Osteoblast (primary cell): ENCODE data around the gene TCEA3. TPM values are rescaled to one million over a fixed set of nuclear protein-coding genes. Genes with fewer than 3 reads are reported as not detected.
A peak's percentile ranks its signal among the peaks of the same experiment; 100 is the strongest.

ENCODE experiments used
- DNase-seq: peaks from one replicate; pipeline ENCODE4 v3.0.0; 2011; ENCODE audit warnings: low spot score, mixed read lengths; ENCODE audit not compliant: insufficient read length; ENCODE audit errors: missing footprints
- H2AFZ ChIP-seq: 2 replicates; pipeline ENCODE4 v1.6.0; 2011; ENCODE audit warnings: mild to moderate bottlenecking, low read length
- H3K27ac ChIP-seq: 2 replicates; pipeline ENCODE4 v1.5.1; 2011; ENCODE audit warnings: mild to moderate bottlenecking, low read depth, low read length, moderate library complexity
- H3K27me3 ChIP-seq: 2 replicates; pipeline ENCODE4 v1.6.0; 2012; ENCODE audit warnings: mild to moderate bottlenecking, control low read depth, inconsistent platforms, low read length, moderate library complexity; ENCODE audit not compliant: insufficient read depth
- H3K36me3 ChIP-seq: 2 replicates; pipeline ENCODE4 v1.5.1; 2011; ENCODE audit warnings: mild to moderate bottlenecking, low read length, control low read depth, moderate library complexity; ENCODE audit not compliant: insufficient read depth
- H3K4me1 ChIP-seq: 2 replicates; pipeline ENCODE4 v1.5.1; 2011; ENCODE audit warnings: mild to moderate bottlenecking, low read length, control low read depth, moderate library complexity; ENCODE audit not compliant: insufficient read depth
- H3K4me2 ChIP-seq: 2 replicates; pipeline ENCODE4 v1.6.0; 2011; ENCODE audit warnings: mild to moderate bottlenecking, low read length; ENCODE audit not compliant: insufficient read depth
- H3K4me3 ChIP-seq: fragments of 200-600 bp; sonication (generic); 3 replicates; pipeline ENCODE4 v1.5.1; 2012; ENCODE audit warnings: mild to moderate bottlenecking, low read length, inconsistent platforms; ENCODE audit not compliant: insufficient read depth
- H3K79me2 ChIP-seq: 2 replicates; pipeline ENCODE4 v1.6.0; 2012; ENCODE audit warnings: mild to moderate bottlenecking, low read length, control low read depth, inconsistent platforms; ENCODE audit not compliant: insufficient read depth
- H3K9me3 ChIP-seq: 2 replicates; pipeline ENCODE4 v1.5.1; 2011; ENCODE audit warnings: low read depth, low read length, control low read depth
- H4K20me1 ChIP-seq: 2 replicates; pipeline ENCODE4 v1.6.0; 2012; ENCODE audit warnings: mild to moderate bottlenecking, low read length, control low read depth; ENCODE audit not compliant: insufficient read depth
- CTCF ChIP-seq: IDR thresholded peaks from 2 replicates; pipeline ENCODE4 v1.5.1; 2011; ENCODE audit warnings: mild to moderate bottlenecking, low read depth, low read length, moderate library complexity; ENCODE audit errors: extremely low read depth
- total RNA-seq: library from RNA; depleted of rRNA; stranded (reverse); fragments of >200 nt; gene quantifications from 2 replicates; pipeline ENCODE4 v1.2.3, GENCODE V29; 2012

The TCEA3 gene
- total RNA-seq, 1 donor, result 31.5 TPM

DNA sequence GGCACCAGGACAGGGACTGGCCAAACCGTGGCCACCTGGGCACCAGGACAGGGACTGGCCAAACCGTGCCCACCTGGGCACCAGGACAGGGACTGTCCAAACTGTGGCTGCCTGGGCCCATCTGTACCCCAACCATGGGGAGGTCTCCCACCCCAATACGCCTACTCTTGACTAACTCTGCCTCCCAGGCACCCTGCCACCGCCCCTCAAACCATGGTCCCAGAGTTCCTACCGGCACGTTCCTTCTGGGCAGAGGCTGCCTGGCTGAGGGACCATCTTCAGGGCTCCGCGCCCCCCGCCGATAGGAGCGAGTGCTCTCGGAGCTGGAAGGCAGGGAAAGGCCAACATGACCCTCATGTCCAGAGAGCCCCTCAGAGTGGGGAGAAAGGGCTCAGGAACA is 6.3 kb upstream of the TCEA3 start:
- TF ChIP-seq CTCF, result no peak
- Histone ChIP-seq H4K20me1 (peaks cover 6% of the 10 kb centered on the region), H3K4me1 (no peaks in the 10 kb centered on the region), H3K27me3 (no peaks in the 10 kb centered on the region), H2AFZ (no peak overlapping the region), H3K4me2 (no peak overlapping the region), H3K36me3 (peaks cover 23% of the 10 kb centered on the region), H3K9me3 (no peaks in the 10 kb centered on the region), H3K27ac (no peak overlapping the region), H3K79me2 (no peaks in the 10 kb centered on the region), H3K4me3 (no peak overlapping the region)
- no peak for DNase-seq

DNA sequence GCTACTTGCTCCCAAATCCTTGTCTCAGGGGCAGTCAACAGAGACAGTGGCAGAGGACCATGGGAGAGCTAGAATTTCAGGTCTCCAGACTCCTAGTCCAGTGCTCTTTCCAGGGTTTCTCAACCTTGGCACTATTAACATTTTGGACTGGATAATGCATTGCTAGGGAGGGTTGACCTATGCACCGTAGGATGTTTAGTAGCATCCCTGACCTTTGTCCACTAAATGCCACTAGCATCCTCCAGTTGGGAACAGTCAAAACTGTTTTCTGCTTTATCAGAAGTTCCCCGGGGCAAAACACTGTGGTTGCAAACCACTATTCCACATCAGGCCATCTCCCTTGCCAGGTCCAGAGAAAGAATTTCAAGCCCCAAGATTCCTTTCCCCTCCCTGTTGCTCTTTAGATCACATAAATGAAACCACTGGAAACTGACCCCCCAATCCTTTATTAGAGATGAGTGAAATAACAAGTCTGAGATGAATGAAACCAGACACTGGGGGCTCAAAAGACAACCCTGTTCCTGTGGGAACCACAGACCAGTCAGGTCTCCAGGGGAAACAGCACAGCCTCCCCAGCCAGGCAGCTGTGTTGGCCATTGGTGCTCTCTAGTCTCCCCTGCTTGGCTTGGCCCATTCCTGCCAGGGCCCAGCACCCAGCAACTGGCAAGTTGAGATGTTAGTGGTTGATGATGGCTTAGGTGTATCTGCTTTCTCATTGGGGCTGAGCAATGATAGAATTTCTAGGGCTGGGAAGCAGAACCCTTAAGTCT is 3.8 kb upstream of the TCEA3 start:
- no peak overlapping the region for H3K27ac ChIP-seq
- no peak for TF ChIP-seq CTCF

GRCh38 chr1:23427550-23427949 is 3.0 kb upstream of the TCEA3 start:
- no peak overlapping the region for H3K4me3 ChIP-seq
- DNase-seq, result peak; percentile 30
- H3K27me3 ChIP-seq, result no peaks in the 10 kb centered on the region
- H3K27ac ChIP-seq, result no peak overlapping the region
- no peaks in the 10 kb centered on the region for H3K9me3 ChIP-seq
- peaks cover 6% of the 10 kb centered on the region for H4K20me1 ChIP-seq
- no peak for TF ChIP-seq CTCF
- H3K79me2 ChIP-seq, result no peaks in the 10 kb centered on the region
- H2AFZ ChIP-seq, result no peak overlapping the region
- H3K4me1 ChIP-seq, result peaks cover 13% of the 10 kb centered on the region
- peaks cover 9% of the 10 kb centered on the region for H3K36me3 ChIP-seq
- no peak overlapping the region for H3K4me2 ChIP-seq

More for the DNA sequence above, 3.8 kb upstream of the TCEA3 start:
- Histone ChIP-seq H3K4me3 (no peak overlapping the region), H3K9me3 (no peaks in the 10 kb centered on the region), H3K4me2 (no peak overlapping the region), H3K36me3 (peaks cover 14% of the 10 kb centered on the region), H3K4me1 (peaks cover 6% of the 10 kb centered on the region), H3K27me3 (no peaks in the 10 kb centered on the region), H3K79me2 (no peaks in the 10 kb centered on the region), H4K20me1 (peaks cover 6% of the 10 kb centered on the region), H2AFZ (no peak overlapping the region)
- DNase-seq, result no peak

GRCh38 chr1:23426828-23427227 is 2.3 kb upstream of the TCEA3 start:
- no peaks in the 10 kb centered on the region for H3K9me3 ChIP-seq
- no peak overlapping the region for H2AFZ ChIP-seq
- H4K20me1 ChIP-seq, result peaks cover 6% of the 10 kb centered on the region
- DNase-seq, result no peak
- no peak for TF ChIP-seq CTCF
- H3K4me1 ChIP-seq, result peaks cover 20% of the 10 kb centered on the region
- H3K4me3 ChIP-seq, result no peak overlapping the region
- H3K4me2 ChIP-seq, result no peak overlapping the region
- H3K36me3 ChIP-seq, result peaks cover 4% of the 10 kb centered on the region
- no peaks in the 10 kb centered on the region for H3K27me3 ChIP-seq
- H3K27ac ChIP-seq, result no peak overlapping the region
- no peaks in the 10 kb centered on the region for H3K79me2 ChIP-seq
